BLaER1 treated with 17β-estradiol and CSF1 and Interleukin-3, amounts not matched to agents 10 nM and 100 nM (cell line): ENCODE measurements around the gene NFIX.
A peak's percentile ranks its signal among the peaks of the same experiment; 100 is the strongest.

ENCODE experiments used
- H3K27ac ChIP-seq, 11 experiments: shearing (Covaris generic); formaldehyde crosslinking; 2 replicates each; pipeline ENCODE4 v1.8.1; 2022
- H3K27me3 ChIP-seq, 11 experiments: shearing (Covaris generic); formaldehyde crosslinking; 2 replicates each; pipeline ENCODE4 v1.8.1; 2022
- H3K36me3 ChIP-seq, 11 experiments: shearing (Covaris generic); formaldehyde crosslinking; 2 replicates each; pipeline ENCODE4 v1.8.1; 2022
- H3K4me1 ChIP-seq, 10 experiments: shearing (Covaris generic); formaldehyde crosslinking; 2 replicates each; pipeline ENCODE4 v1.8.1; 2022
- H3K4me2 ChIP-seq, 11 experiments: shearing (Covaris generic); formaldehyde crosslinking; 2 replicates each; pipeline ENCODE4 v1.8.1; 2022
- H3K4me3 ChIP-seq, 10 experiments: shearing (Covaris generic); formaldehyde crosslinking; 2 replicates each; pipeline ENCODE4 v1.8.1; 2022
- H3K9ac ChIP-seq, 11 experiments: shearing (Covaris generic); formaldehyde crosslinking; 2 replicates each; pipeline ENCODE4 v1.8.1; 2022
- H3K9me3 ChIP-seq, 11 experiments: shearing (Covaris generic); formaldehyde crosslinking; replicated peaks in 1 of 11; 2 replicates each; pipeline ENCODE4 v1.8.1; 2022
- H4K20me1 ChIP-seq, 11 experiments: shearing (Covaris generic); formaldehyde crosslinking; 2 replicates each; pipeline ENCODE4 v1.8.1; 2022
- Cebpa-rat ChIP-seq, 11 experiments: shearing (Covaris generic); IDR thresholded peaks; 2 replicates each; pipeline ENCODE4 v1.8.1; 2022

NFIX gene

DNA sequence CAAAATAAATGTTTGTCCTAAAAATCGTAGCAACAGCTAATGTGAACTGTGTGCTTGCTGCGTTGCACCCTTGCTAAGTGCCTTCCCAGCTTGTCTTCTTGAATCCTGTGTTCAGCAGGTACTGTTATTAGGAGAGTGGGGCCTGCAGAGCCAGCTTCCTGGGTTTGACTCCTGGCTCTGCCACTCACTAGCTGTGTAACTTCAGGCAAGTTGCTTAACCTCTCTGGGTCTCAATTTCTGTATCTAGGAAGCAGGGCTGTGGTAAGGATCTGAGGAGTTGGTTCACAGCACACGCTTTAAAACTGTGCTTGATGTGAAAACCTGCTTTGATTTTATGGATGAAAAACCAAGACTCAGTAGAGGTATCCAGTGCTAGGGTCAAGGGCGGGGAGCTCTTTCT, 10.0 kb downstream of the NFIX start:
- Histone ChIP-seq H3K4me3 (no peak overlapping the region), H3K36me3 (peaks cover 0 to 5% (median 0%) of the 10 kb centered on the region in 11 experiments; a peak in 2 of 22 replicates), H3K27me3 (peaks cover 21 to 26% (median 24%) of the 10 kb centered on the region in 11 experiments), H3K9me3 (no peaks in the 10 kb centered on the region), H3K9ac (no peak overlapping the region), H3K27ac (no peak overlapping the region), H3K4me2 (peak overlapping the region in 2 of 11 experiments; percentile 60 to 68; a peak in 1 of 22 replicates), H3K4me1 (peaks cover 8 to 45% (median 38%) of the 10 kb centered on the region in 10 experiments), H4K20me1 (peaks cover 0 to 95% (median 75%) of the 10 kb centered on the region in 11 experiments; a peak in 20 of 22 replicates)
- no peak for TF ChIP-seq Cebpa-rat (IDR thresholded peaks at IDR 0.05)

DNA sequence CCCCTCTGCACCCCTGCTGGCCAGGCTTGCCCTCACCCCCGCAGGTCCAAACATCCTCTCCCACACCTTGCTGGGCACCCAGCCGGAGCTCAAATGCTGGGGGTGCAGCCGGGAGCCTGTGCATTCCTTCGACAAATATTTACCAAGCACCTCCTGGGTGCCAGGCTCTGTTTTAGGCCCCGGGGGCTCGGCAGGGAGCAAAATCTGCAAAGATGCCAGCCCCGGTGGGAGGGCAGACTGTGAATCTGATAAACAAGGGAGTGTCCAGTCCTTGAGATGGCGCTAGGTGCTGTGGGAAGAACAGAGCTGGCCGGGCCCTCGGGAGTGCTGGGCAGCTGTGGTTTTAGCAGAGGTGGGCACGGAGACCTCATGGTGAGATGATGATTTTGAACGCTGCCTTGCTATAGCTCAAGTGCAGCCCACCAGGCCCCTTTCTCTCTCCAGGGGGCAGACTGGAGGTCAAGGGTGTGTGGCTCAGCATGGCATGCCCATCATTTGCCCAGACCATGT, 10.6 kb downstream of the NFIX start:
- no peak for TF ChIP-seq Cebpa-rat (IDR thresholded peaks at IDR 0.05)
- Histone ChIP-seq H3K27ac (no peak overlapping the region), H3K9ac (no peak overlapping the region), H3K9me3 (no peaks in the 10 kb centered on the region), H3K4me1 (peaks cover 12 to 46% (median 40%) of the 10 kb centered on the region in 10 experiments), H3K4me3 (no peak overlapping the region), H4K20me1 (peaks cover 0 to 95% (median 75%) of the 10 kb centered on the region in 11 experiments; a peak in 20 of 22 replicates), H3K27me3 (peaks cover 28 to 32% (median 31%) of the 10 kb centered on the region in 11 experiments), H3K36me3 (peaks cover 0 to 5% (median 0%) of the 10 kb centered on the region in 11 experiments; a peak in 2 of 22 replicates), H3K4me2 (peak overlapping the region in 8 of 11 experiments; percentile 28 to 72 (median 53); a peak in 14 of 22 replicates)

DNA sequence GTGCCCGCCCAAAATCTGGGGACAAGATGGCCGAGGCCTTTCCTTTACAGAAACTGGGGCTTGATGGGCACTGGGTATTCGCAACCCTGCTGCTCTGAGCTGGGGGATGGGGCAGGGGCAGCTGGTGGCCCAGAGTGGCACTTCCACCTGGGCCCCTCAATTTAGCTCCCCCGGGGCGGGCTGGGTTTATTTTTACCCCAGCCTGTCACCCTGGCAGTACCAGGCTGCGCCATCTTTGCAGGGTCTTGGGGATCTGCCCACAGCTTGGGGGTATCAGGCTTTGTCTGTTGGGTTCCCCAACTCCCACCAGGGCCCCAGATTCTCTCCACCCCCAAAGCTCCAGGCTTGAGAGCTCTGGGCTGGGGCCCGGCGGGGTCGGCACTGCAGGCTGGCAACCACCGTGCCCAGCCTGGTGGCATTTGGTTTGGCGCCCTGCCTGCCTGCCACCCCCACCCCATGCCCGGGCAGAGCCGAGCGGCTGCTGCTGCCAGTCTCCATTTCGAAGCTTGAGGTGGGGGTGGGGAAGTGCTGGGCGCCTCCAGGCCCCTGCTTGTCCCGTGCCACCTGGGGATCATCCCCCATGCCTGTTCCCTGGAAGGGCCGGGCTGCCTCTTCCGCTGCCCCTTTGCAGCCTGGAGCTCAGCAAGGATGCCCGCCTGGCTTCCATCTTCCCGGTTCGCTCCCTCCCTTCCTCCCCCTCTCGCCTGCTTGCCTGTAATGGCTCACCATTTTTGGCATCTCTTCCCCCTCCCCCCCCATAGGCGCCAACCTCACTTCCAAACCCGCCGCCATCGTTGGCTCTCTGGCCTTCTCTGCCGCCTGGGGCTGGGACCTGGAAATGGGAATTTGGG, 11.4 kb downstream of the NFIX start:
- Histone ChIP-seq H3K9ac (no peak overlapping the region), H3K4me3 (no peak overlapping the region), H3K9me3 (no peaks in the 10 kb centered on the region), H3K4me1 (peaks cover 12 to 46% (median 39%) of the 10 kb centered on the region in 10 experiments), H3K27me3 (peaks cover 35 to 40% (median 38%) of the 10 kb centered on the region in 11 experiments), H4K20me1 (peaks cover 0 to 96% (median 79%) of the 10 kb centered on the region in 11 experiments; a peak in 20 of 22 replicates), H3K36me3 (peaks cover 0 to 5% (median 0%) of the 10 kb centered on the region in 11 experiments; a peak in 2 of 22 replicates), H3K27ac (no peak overlapping the region), H3K4me2 (peak overlapping the region in 8 of 11 experiments; percentile 28 to 72 (median 53); a peak in 15 of 22 replicates)
- no peak for TF ChIP-seq Cebpa-rat (IDR thresholded peaks at IDR 0.05)

DNA sequence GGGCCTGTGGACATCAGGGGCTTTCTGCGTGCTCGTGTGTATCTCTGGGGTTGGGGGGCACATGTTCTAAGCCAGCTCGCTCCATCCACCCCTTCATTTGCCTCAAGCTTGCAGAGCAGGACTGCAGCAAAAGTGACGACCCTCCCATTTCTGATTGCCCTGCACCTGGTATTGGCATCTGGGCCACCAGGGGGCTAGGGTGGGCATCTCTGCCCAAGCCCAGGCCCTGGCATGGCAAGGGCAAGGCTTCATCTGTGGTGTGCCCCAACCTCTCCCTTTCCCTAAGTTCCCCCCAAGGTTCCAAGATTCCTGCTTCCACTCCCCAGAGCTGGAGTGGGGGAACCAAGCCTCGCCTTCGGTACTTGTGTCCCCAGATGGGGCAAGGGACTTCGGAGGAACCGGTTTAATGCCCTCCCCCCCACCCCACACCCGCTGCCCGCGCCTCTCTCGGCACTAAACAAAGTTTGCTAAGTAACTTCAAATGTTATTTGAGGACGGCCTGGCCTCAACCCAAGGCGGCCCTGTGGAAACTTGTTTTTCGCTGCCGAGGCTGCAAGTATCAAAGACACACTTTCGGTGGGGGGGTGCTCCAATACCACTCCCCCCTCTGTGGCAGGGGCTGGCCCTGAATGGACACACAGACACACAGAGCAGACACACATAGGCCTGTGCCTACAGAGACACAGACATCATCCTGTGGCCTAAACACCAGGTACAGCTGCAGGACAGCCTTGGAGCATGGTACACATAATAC, 12.2 kb downstream of the NFIX start:
- Histone ChIP-seq H3K27ac (no peak overlapping the region), H3K4me2 (peak overlapping the region in 2 of 11 experiments; percentile 68 to 72; a peak in 4 of 22 replicates), H3K9me3 (no peaks in the 10 kb centered on the region), H3K9ac (no peak overlapping the region), H3K36me3 (peaks cover 0 to 5% (median 0%) of the 10 kb centered on the region in 11 experiments; a peak in 2 of 22 replicates), H3K27me3 (peaks cover 43 to 48% (median 46%) of the 10 kb centered on the region in 11 experiments), H3K4me3 (no peak overlapping the region), H4K20me1 (peaks cover 3 to 99% (median 85%) of the 10 kb centered on the region in 11 experiments; a peak in 20 of 22 replicates), H3K4me1 (peaks cover 15 to 52% (median 46%) of the 10 kb centered on the region in 10 experiments)
- no peak for TF ChIP-seq Cebpa-rat (IDR thresholded peaks at IDR 0.05)

DNA sequence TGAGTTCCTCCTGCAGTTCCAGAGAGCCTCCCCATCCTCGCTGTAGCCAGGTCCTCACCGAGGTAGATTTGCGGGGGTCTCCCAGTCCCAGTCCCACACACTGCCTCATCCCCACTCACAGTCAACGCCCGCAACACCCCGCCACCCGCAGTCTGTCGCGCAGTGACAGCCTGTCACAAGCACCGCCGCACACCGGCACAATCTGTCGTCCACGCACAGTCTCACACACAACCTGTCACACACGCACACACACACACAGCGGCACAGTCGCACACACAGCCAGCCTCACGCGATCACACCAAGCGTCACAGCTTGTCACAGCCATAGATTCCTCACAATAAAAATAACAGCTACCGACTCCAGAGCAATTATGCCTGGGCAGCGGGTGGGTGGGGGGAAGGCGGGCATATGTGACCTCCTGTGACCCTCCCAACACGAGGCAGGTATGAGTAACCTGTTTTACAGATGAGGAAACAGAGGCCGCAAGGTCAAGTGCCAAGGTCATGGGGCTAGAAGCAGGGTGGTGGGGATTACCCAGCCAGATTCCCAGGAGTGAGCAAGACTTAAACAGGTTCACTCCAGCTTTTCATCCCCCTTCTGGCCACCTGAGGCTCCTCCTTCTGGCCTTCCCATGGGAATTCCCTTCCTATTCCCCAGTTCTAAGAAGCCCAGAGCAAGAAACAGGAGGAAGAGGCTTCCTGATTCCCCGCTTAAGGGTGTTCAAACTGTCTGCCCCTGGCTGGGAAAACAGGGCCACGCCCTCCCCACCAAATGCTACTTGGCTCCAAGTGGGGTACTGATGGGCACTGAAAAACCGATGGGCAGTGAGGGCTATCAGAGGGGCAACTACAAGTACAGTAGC, 13.9 kb downstream of the NFIX start:
- peak overlapping the region; percentile 55 to 92 (median 72); a peak in 18 of 22 replicates for H3K4me2 ChIP-seq
- H3K4me3 ChIP-seq = no peak overlapping the region
- H3K27me3 ChIP-seq = peaks cover 60 to 65% (median 63%) of the 10 kb centered on the region in 11 experiments
- H4K20me1 ChIP-seq = peaks cover 3 to 99% (median 92%) of the 10 kb centered on the region in 11 experiments; a peak in 20 of 22 replicates
- TF ChIP-seq Cebpa-rat (IDR thresholded peaks at IDR 0.05) = no peak
- H3K36me3 ChIP-seq = peaks cover 0 to 5% (median 0%) of the 10 kb centered on the region in 11 experiments; a peak in 2 of 22 replicates
- peaks cover 28 to 69% (median 63%) of the 10 kb centered on the region in 10 experiments for H3K4me1 ChIP-seq
- no peaks in the 10 kb centered on the region for H3K9me3 ChIP-seq
- 0 out of 22 replicates have a peak overlapping the region, but pooled peaks of 1 of the 11 experiments have one; percentile 13 for H3K9ac ChIP-seq
- no peak overlapping the region for H3K27ac ChIP-seq

DNA sequence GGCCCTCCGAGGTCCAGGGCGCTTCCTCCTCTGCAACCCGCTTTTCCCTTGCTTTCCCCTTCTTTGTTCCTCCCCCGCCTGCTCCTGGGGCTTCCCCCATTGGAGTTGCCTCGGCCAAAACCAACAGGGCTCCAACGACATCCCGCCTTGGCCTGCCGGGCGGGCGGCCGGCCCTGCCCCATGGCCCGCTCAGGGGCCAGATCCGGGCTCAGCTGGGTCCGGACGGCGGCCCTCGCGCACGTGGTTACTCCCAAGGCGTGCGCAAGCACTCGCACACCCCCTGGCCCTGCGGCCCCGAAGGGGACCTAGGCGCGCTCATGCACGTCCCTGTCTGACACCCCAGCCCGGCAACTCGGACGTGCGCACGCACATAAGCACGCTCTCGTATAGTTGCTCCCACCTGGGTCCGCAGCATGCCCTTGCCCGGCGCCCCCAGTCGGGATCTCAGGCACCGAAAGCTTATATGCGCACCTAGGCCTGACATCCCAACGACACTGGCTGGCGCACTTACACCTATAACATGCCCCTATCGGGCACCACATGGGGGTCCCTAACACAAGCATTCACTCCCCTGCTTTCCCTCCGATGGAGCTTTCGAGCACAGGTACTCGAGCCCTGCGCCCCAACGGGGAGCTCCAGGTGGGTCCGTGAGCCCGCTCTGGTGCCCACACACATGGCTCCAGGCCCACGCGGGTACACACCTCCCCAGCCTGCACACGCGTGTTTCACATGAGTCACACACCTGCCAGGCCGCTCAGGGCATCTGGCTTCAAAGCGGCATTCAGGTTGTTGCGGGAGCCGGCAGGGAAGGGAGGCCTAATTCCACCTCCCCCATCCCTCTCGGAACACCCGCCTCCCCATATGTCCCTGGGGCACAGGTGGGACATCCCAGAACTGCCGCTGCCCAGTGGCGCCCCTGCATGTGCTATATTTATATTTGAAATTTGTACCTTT, 15.0 kb downstream of the NFIX start:
- TF ChIP-seq Cebpa-rat (IDR thresholded peaks at IDR 0.05) = no peak
- Histone ChIP-seq H3K36me3 (peaks cover 0 to 5% (median 0%) of the 10 kb centered on the region in 11 experiments; a peak in 2 of 22 replicates), H3K27me3 (peaks cover 72 to 76% (median 75%) of the 10 kb centered on the region in 11 experiments), H4K20me1 (peaks cover 3 to 99% (median 93%) of the 10 kb centered on the region in 11 experiments; a peak in 21 of 22 replicates), H3K4me3 (peak overlapping the region in 3 of 10 experiments; percentile 2 to 30 (median 11); a peak in 4 of 20 replicates), H3K4me2 (peak overlapping the region; percentile 55 to 92 (median 72)), H3K27ac (no peak overlapping the region), H3K9ac (peak overlapping the region in 4 of 11 experiments; percentile 12 to 36 (median 35); a peak in 2 of 22 replicates), H3K9me3 (no peaks in the 10 kb centered on the region), H3K4me1 (peaks cover 38 to 80% (median 75%) of the 10 kb centered on the region in 10 experiments)
